ENCODE results near the gene OR1I1.

OR1I1 gene

DNA sequence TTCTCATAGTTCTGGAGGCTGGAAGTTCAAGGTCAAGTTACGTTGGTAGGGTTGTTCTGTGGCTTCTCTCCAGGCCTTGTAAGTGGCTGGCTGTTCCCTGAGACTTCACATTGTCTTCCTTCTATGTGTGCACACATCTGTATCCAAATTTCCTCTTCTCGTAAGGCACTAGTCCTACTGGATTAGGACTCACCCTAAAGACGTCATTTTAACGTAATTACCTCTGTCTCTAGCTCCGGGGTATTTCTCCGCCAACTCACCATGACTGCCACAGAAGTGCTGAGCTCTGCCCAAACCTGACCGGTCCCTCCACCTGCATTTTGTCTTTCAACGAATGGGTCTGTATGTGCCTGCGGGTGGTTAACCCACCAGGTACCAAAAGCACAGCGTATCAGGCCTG, 16.4 kb downstream of the OR1I1 start:
- no peak for DNase-seq (ENCODE audit: low spot score)

DNA sequence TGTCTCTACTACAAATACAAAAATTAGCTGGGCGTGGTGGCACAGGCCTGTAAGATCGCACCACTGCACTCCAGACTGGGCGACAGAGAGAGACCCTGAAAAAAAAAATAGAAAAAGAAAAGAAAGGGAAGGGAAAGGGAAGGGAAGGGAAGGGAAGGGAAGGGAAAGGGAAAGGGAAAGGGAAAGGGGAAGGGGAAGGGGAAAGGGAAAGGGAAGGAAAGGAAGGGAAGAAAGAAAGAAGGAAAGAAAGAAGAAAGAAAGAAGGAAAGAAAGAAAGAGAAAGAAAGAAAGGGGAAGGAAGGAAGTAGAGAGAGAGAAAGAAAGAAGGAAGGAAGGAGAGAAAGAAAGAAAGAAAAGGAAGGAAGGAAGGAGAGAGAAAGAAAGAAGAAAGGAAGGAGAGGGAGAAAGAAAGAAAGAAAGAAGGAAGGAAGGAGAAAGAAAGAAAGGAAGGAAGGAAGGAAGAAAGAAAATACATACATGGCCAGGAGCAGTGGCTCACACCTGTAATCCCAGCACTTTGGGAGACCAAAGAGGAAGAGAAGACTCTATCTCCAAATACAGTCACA, 17.1 kb downstream of the OR1I1 start:
- DNase-seq (ENCODE audit: low spot score), result no peak

DNA sequence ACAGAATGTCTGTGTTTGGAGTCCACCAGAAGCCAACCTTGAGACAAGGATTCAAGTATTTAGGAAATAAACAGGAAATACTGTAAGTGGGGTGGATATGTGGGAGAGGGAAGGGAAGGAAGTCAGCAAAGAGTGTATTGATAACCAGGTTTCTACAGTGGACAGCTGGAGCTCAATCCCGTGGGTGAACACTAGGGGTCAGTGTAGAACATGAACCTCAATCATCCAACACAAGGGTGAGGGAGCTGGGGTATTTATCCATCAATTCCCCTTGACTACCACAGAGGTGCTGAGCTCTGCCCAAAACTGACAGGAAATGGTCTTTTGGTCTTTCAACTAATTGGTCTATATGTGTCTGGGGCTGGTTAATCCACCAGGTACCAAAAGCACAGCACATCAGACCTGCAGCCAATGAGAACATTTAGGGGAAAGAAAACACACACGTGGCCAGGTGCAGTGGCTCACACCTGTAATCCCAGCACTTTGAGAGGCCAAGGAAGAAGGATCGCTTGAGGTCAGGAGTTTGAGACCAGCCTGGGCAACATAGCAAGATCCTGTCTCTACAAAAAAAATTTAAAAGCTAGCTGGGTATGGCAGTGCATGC, 19.6 kb downstream of the OR1I1 start:
- DNase-seq (ENCODE audit: low spot score), result peak; percentile 58

DNA sequence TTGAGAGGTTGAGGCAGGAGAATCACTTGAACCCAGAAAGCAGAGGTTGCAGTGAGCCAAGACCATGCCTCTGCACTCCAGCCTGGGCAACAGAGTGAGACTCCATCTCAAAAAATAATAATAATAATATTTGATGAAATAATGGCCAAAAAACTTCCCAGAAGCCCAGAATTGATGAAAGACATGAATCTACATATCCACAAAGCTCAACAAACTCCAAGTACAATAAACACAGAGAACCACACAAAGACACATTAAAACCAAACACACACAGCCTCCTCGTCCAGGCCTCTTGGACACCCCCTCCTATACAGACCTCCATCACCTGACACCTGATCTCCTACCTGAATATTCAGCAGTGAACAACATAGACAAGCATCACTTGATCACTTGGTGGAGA, 22.0 kb downstream of the OR1I1 start:
- no peak for DNase-seq (ENCODE audit: low spot score)

DNA sequence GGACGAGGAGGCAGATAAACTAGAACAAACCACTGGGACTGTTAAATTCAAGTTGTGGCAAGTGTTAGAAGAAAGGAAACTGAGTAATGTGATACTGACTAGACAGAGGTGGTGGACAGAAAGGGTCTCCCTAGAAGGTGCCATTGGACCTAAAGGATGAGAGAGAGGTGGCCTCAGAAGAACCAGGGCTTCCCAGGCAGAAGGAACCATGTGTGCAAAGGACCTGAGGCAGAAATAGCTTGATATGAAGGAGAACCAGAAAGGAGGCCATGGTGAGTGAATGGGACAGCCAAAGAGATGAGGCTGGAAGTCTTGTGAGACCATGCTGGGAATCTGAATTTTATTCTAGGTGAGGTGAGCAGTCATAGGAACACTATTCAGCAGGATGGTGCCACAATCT, 22.4 kb downstream of the OR1I1 start:
- DNase-seq (ENCODE audit: low spot score), result no peak

GRCh38 chr19:15105044-15105443, 23.0 kb downstream of the OR1I1 start:
- no peak for DNase-seq (ENCODE audit: low spot score)

DNA sequence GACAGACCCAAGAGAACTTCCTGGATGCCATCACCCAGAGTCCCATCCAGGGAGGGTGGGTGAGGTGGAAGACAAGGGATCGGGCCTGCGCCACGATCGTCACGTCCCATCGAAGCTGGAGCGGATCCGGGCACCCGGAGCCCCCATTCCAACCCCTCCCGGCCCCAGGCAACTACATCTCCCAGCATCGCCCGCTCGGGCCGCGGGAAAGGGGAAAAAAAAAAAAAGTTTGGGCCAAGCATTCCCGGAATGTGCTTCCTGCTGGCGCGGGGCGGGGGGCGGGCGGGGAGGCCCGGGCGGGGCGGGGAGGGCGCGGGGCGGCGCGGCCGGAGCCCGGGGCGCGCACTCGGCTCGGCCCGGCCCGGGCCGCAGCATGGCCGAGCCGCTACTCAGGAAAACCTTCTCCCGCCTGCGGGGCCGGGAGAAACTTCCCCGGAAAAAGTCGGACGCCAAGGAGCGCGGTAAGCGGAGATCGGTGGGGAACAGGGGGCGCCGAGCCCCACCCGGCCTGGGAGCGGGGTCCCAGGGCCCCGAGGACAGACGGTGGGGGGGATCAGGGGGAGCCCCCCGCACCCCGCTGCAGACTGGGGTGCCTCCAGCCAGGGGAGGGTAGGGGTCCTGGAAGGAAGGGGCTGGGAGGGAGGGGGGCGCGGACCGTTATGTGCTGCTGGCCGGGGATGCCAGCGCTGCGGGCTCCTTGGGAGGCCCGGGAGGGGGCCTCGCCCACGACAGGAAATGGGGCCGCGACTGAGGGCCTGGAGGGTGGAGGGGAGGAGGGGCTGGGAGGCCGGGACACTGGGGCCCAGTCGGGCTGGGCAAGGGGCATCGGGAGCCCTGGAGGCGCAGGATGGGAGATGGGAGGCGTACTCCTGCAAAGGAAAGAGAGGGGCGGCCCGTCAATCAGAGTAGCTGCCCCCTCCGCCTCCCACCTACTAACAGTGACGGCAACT, 25.3 kb downstream of the OR1I1 start, which contains the start of gene SYDE1:
Gene SYDE1, plus strand, starts transcription at position 341 of the 950 bp plus-strand sequence. Its CDS starts 33 bp downstream, at position 374.
- peak; percentile 54 for DNase-seq (ENCODE audit: low spot score)

- no peak for DNase-seq (ENCODE audit: low spot score)
Observed at GRCh38 chr19:15108145-15108844, 26.3 kb downstream of the OR1I1 start.

- DNase-seq (ENCODE audit: low spot score), result peak; percentile 38
Observed at GRCh38 chr19:15108845-15109767, 27.1 kb downstream of the OR1I1 start.

DNA sequence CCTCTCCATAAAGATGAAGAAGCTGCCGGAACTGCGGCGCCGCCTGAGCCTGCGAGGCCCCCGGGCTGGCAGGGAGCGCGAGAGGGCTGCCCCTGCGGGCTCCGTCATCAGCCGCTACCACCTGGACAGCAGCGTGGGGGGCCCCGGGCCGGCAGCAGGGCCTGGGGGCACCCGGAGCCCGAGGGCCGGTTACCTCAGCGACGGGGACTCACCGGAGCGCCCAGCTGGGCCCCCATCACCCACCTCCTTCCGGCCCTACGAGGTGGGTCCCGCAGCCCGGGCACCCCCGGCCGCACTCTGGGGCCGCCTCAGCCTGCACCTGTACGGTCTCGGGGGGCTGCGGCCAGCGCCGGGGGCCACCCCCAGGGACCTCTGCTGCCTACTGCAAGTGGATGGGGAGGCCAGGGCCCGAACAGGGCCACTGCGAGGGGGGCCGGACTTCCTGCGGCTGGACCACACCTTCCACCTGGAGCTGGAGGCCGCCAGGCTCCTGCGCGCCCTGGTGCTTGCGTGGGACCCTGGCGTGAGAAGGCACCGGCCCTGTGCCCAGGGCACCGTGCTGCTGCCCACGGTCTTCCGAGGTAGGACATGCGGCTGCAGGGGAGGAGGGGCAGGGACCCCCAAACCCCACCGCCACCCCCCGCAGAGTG, 27.9 kb downstream of the OR1I1 start:
- DNase-seq (ENCODE audit: low spot score), result no peak

DNA sequence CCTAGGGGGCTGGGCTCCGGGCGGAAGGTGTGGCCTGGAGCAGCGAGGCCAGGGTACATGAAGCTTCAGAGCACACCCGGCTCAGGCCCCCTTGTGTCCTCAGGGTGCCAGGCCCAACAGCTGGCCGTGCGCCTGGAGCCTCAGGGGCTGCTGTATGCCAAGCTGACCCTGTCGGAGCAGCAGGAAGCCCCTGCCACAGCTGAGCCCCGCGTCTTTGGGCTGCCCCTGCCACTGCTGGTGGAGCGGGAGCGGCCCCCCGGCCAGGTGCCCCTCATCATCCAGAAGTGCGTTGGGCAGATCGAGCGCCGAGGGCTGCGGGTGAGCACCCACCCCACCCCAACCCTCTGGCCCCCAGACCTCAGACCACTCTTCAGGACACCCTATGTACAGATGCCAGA, 28.4 kb downstream of the OR1I1 start:
- no peak for DNase-seq (ENCODE audit: low spot score)

GRCh38 chr19:15111758-15112157, 29.7 kb downstream of the OR1I1 start:
- no peak for DNase-seq (ENCODE audit: low spot score)

- DNase-seq (ENCODE audit: low spot score), result no peak
Observed at GRCh38 chr19:15112385-15112784, 30.4 kb downstream of the OR1I1 start.

- no peak for DNase-seq (ENCODE audit: low spot score)
Observed at GRCh38 chr19:15113245-15114152, 31.5 kb downstream of the OR1I1 start.

GRCh38 chr19:15114153-15114540, 32.1 kb downstream of the OR1I1 start:
- no peak for DNase-seq (ENCODE audit: low spot score)

- DNase-seq (ENCODE audit: low spot score), result no peak
Observed at GRCh38 chr19:15115080-15115479, 33.1 kb downstream of the OR1I1 start.

- no peak for DNase-seq (ENCODE audit: low spot score)
Observed at GRCh38 chr19:15115762-15116615, 34.0 kb downstream of the OR1I1 start.

GRCh38 chr19:15116856-15117255, 34.8 kb downstream of the OR1I1 start:
- DNase-seq (ENCODE audit: low spot score), result no peak

- DNase-seq (ENCODE audit: low spot score), result no peak
Observed at GRCh38 chr19:15118248-15118647, 36.2 kb downstream of the OR1I1 start.

Data from D341Med (cell line).